GM18507 (cell line): ENCODE results near the gene DERA.
"Not testable (repeated sequence)": the region's sequence is repeated elsewhere in the genome, so short reads cannot be mapped to it uniquely, and the experiment has no call there.

ENCODE experiments used
- DNase-seq: peaks from one replicate; pipeline ENCODE4 v3.0.0; 2011; ENCODE audit warnings: low read depth; ENCODE audit not compliant: insufficient read length; ENCODE audit errors: extremely low spot score
- FAIRE-seq: peaks from 2 replicates; lab custom pipeline; 2011; peaks lifted over from hg19 to GRCh38; lab: Jason Lieb, UNC

The DERA gene

GRCh38 chr12:16043480-16043879, 132.3 kb downstream of the DERA start:
- DNase-seq: no peak
- FAIRE-seq: no peak

GRCh38 chr12:16046266-16046665, 135.1 kb downstream of the DERA start:
- FAIRE-seq (no peak), DNase-seq (no peak)

- DNase-seq: no peak
- no peak for FAIRE-seq
These were observed 137.4 kb downstream of the DERA start for GRCh38 chr12:16048511-16048910.

- FAIRE-seq (no peak), DNase-seq (no peak)
These were observed 145.8 kb downstream of the DERA start for GRCh38 chr12:16056910-16057309.

- DNase-seq, FAIRE-seq: not testable (repeated sequence)
These were observed 146.2 kb downstream of the DERA start for GRCh38 chr12:16057351-16057751.

- FAIRE-seq (no peak), DNase-seq (no peak)
These were observed 151.5 kb downstream of the DERA start for GRCh38 chr12:16062611-16063010.

- no peak for FAIRE-seq
- DNase-seq: no peak
These were observed 152.6 kb downstream of the DERA start for GRCh38 chr12:16063726-16064125.

GRCh38 chr12:16070113-16070512, 159.0 kb downstream of the DERA start:
- no peak for FAIRE-seq
- no peak for DNase-seq

GRCh38 chr12:16072678-16073077, 161.5 kb downstream of the DERA start:
- FAIRE-seq (no peak), DNase-seq (no peak)

GRCh38 chr12:16074894-16075293, 163.8 kb downstream of the DERA start:
- FAIRE-seq (no peak), DNase-seq (no peak)

- DNase-seq (no peak), FAIRE-seq (no peak)
These were observed 164.8 kb downstream of the DERA start for GRCh38 chr12:16075887-16076286.

- peak; percentile 47 for FAIRE-seq
These were observed 165.4 kb downstream of the DERA start for GRCh38 chr12:16076557-16076956.

GRCh38 chr12:16076970-16077522, 165.9 kb downstream of the DERA start:
- FAIRE-seq (no peak), DNase-seq (no peak)

More at GRCh38 chr12:16076557-16076956, 165.4 kb downstream of the DERA start:
- DNase-seq: peak; percentile 2

- DNase-seq (no peak), FAIRE-seq (no peak)
These were observed 175.3 kb downstream of the DERA start for GRCh38 chr12:16086462-16086861.

- FAIRE-seq (no peak), DNase-seq (no peak)
These were observed 175.8 kb downstream of the DERA start for GRCh38 chr12:16086942-16087341.
